Adipose tissue (tissue), 3 donors: Measurements from ENCODE around the gene TMEM218. TPM values are rescaled to one million over a fixed set of nuclear protein-coding genes. Genes with fewer than 3 reads are reported as not detected.
"Not testable (repeated sequence)": the region's sequence is repeated elsewhere in the genome, so short reads cannot be mapped to it uniquely, and the experiment has no call there.

Experiments
- H3K27ac ChIP-seq: one replicate; pipeline ENCODE4 v1.5.1; 2013; ENCODE audit warnings: low read depth, low read length
- WGBS, 3 donors: extraction: QIAGEN DNeasy Blood & Tissue Kit; methylation state at CpG; one replicate each; pipeline ENCODE4 v1.1.7; 2013; 5-methylcytosine and 5-hydroxymethylcytosine counted together
- polyA plus RNA-seq, 3 donors: library from polyadenylated mRNA; stranded (reverse); fragments of 200-250 nt; gene quantifications; one replicate each; pipeline ENCODE4 v1.2.3, GENCODE V29; 2013
- donor health status: healthy with polysubstance abuse.
- donor health status: Bipolar disorder and iron deficiency.
- donor health status: healthy.

The TMEM218 gene
- polyA plus RNA-seq, 3 donors, result 18.0 to 37.5 (median 31.9) TPM

DNA sequence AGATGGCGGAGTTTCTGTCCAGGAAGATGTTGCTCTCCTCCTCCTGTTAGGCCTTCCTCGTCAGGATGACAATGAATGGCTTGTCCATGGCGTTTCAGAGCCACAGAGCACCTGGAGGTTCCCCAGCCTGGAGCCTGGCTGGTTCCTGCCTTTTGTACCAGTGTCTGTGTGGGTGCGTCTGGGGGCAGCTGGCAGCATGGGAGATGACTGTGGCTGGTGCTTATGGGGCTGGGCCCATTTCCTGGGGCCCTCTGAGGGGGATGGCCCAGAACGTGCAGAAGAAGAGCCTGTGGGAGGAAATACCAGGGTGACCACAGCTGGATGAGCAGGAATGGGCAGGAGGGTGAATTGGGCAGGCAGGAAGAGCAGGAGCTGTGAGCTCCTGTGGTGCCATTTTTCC, 41.6 kb downstream of the TMEM218 start:
- no peak overlapping the region for H3K27ac ChIP-seq
- 65 to 84% (median 76%) methylated on average over 5 of the region's 5 CpGs for WGBS, 3 donors

- 35 to 86% (median 86%) methylated on average over 4 of the region's 4 CpGs for WGBS, 3 donors
- H3K27ac ChIP-seq, result no peak overlapping the region
These were observed 42.4 kb downstream of the TMEM218 start for GRCh38 chr11:125069008-125069407.

DNA sequence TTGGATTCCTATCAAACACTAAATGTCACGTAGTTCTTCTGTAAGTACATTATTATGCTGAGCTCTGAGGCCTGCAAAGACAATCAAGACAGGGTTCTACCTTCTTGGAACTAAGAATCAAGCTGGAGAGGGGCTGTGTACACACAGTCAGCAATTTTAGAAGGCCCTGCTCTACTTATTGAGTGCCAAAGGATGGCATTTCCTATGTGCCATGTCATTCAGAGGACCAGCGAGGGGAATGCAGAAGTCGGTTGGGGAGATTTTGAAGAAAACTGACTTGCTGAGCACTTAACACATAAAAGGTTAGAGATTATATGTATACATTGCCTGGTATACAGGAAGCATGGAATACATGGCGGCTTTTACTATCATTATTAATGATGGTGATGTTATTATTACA, 43.1 kb downstream of the TMEM218 start:
- no peak overlapping the region for H3K27ac ChIP-seq
- WGBS, 3 donors, result 79 to 95% (median 91%) methylated on average over 4 of the region's 4 CpGs

DNA sequence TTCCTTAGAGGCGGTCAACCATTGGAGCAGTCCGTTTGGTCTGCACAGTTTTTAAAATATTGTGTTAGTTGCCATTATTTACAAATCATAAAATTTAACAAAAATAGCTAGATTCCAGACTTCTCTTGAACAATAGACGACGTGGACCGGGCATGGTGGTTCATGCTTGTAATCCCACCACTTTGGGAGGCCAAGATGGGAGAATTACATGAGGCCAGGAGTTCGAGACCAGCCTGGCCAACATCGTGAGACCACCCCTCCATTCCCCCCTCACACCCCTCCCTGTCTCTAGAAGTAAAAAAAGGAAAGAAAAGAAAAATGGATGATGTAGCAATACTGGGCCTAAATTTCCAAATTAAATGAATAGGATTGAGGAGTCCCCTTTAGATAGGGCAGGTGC, 47.4 kb downstream of the TMEM218 start:
- no peak overlapping the region for H3K27ac ChIP-seq
- 73 to 82% (median 81%) methylated on average over 7 of the region's 7 CpGs for WGBS, 3 donors

GRCh38 chr11:125063429-125064043, 47.9 kb downstream of the TMEM218 start:
- no peak overlapping the region for H3K27ac ChIP-seq
- 7 to 8% (median 8%) methylated on average over 25 to 38 of the region's 38 CpGs for WGBS, 3 donors

GRCh38 chr11:125062931-125063428, 48.4 kb downstream of the TMEM218 start, which contains the start of gene SLC37A2:
Gene SLC37A2, plus strand, starts transcription at chr11:125063305. Its CDS starts 63 bp downstream, at chr11:125063368.
- 0 to 1% (median 1%) methylated on average over 32 to 46 of the region's 46 CpGs for WGBS, 3 donors
- no peak within 1 kb of the TSS for H3K27ac ChIP-seq

GRCh38 chr11:125062218-125062930, 49.1 kb downstream of the TMEM218 start:
- WGBS, 3 donors, result 43 to 49% (median 45%) methylated on average over 19 of the region's 19 CpGs
- no peak overlapping the region for H3K27ac ChIP-seq

DNA sequence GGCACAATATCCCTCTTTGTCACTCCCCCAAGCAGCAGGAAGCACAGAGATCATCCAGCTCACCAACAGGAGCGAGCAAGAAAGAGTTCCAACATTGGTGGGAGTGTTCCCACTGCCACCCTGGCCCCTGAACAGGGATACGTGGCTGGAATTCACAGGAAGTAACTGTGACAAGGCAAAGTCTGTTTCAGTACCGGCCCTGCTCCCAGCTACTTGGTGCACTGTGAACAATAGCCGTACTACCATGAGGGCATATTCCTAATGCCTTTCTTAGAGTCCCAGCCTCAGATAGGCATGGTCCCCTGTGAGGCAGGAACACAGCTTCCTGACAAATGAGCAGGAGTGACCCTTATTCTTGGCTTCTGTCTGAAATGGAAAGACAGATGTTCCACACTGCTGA, 50.1 kb downstream of the TMEM218 start:
- 62 to 73% (median 67%) methylated on average over 4 of the region's 4 CpGs for WGBS, 3 donors
- no peak overlapping the region for H3K27ac ChIP-seq

DNA sequence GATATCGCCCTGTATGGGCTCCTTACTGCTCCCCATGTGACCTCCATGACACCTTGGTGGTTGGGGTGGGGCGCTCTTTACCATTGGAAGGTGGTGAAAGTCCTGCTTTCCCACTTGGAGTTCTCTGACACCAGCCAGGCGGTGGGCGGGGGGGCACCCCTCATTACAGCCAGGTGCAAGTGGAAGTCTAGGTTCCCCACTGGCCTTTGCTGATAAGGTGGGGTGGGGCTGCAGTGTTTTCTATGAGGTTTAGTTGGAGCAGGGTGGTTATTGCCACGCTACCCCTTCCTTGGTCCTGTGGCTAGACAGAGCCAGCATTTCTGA, 53.8 kb downstream of the TMEM218 start:
- H3K27ac ChIP-seq, result no peak overlapping the region
- 93 to 100% (median 97%) methylated on average over 5 of the region's 5 CpGs for WGBS, 3 donors

GRCh38 chr11:125056931-125057692, 54.3 kb downstream of the TMEM218 start:
- WGBS, 3 donors, result 72 to 90% (median 84%) methylated on average over 5 of the region's 5 CpGs

GRCh38 chr11:125056111-125056510, 55.3 kb downstream of the TMEM218 start:
- 93 to 99% (median 94%) methylated on average over 2 of the region's 2 CpGs for WGBS, 3 donors
- not testable (repeated sequence) for H3K27ac ChIP-seq

More at GRCh38 chr11:125056931-125057692, 54.3 kb downstream of the TMEM218 start:
- no peak overlapping the region for H3K27ac ChIP-seq

GRCh38 chr11:125055107-125055715, 56.2 kb downstream of the TMEM218 start:
- WGBS, 3 donors, result 63 to 77% (median 75%) methylated on average over 2 of the region's 2 CpGs
- no peak overlapping the region for H3K27ac ChIP-seq

- 79 to 89% (median 85%) methylated on average over 1 of the region's 1 CpG for WGBS, 3 donors
- H3K27ac ChIP-seq, result no peak overlapping the region
These were observed 58.3 kb downstream of the TMEM218 start for GRCh38 chr11:125053167-125053566.

DNA sequence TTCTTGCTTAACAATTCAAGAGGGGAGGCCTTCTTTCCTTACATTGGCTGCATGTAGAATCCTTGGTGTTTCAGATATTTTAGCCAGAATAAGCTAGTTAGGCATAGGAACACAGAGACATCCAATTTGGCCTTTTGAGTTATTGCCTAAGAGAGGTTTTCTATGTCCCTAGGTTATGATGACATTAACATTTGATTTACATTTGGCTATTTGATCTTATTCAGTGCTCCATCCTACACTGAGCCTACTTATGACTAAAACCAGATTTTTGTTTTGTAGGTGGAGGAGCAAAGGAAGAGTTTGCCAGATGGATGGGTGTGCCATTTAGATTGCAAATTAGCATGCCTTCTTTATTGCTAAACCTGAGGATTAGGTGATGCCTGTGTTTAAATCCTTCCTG, 59.4 kb downstream of the TMEM218 start:
- H3K27ac ChIP-seq, result no peak overlapping the region

GRCh38 chr11:125049164-125049792, 62.1 kb downstream of the TMEM218 start:
- H3K27ac ChIP-seq, result no peak overlapping the region
- WGBS, 3 donors, result 91 to 95% (median 94%) methylated on average over 4 of the region's 4 CpGs
